HFFc6 (cell line): ENCODE results near the gene ORC5. TPM values are rescaled to one million over a fixed set of nuclear protein-coding genes. Genes with fewer than 3 reads are reported as not detected.
"Not testable (repeated sequence)": the region's sequence is repeated elsewhere in the genome, so short reads cannot be mapped to it uniquely, and the experiment has no call there.

Source experiments
- DNase-seq: peaks from one replicate; pipeline ENCODE4 v3.0.0-alpha.2; 2018
- H3K27ac Mint-ChIP-seq: 2 replicates; pipeline ENCODE4 v1.8.0; 2020; ENCODE audit warnings: mild to moderate bottlenecking, mixed read lengths
- H3K27me3 Mint-ChIP-seq: 2 replicates; pipeline ENCODE4 v1.8.0; 2021; ENCODE audit warnings: mild to moderate bottlenecking, moderate library complexity, mixed read lengths; ENCODE audit not compliant: insufficient read depth
- H3K36me3 Mint-ChIP-seq: 2 replicates; pipeline ENCODE4 v1.8.0; 2021; ENCODE audit warnings: low read depth, mixed read lengths
- H3K4me1 Mint-ChIP-seq: 2 replicates; pipeline ENCODE4 v1.8.0; 2020; ENCODE audit warnings: low read depth, mixed read lengths
- H3K4me3 Mint-ChIP-seq: 2 replicates; pipeline ENCODE4 v1.8.0; 2020; ENCODE audit warnings: mild to moderate bottlenecking, moderate library complexity, mixed read lengths
- H3K9me3 Mint-ChIP-seq: 2 replicates; pipeline ENCODE4 v1.8.0; 2020; ENCODE audit warnings: mild to moderate bottlenecking, mixed read lengths
- CTCF ChIP-seq: fragments of 200-600 bp; sonication (generic); IDR thresholded peaks from 2 replicates; pipeline ENCODE4 v1.5.0; 2021; ENCODE audit warnings: antibody characterized with exemption, mild to moderate bottlenecking
- total RNA-seq, 6 experiments: library from RNA; stranded (reverse); fragmentation: NEBNext Ultra II Directional; extraction: Animal tissue kit (Norgen Biotek cat#: 25700); gene quantifications; 2 replicates in 1 of 6; 3 replicates in 5 of 6; pipeline ENCODE4 v1.2.3, GENCODE V29; 2021

The ORC5 gene
- total RNA-seq, 6 experiments from 2014 or later, result 16.7 to 20.7 (median 17.6) TPM

- H3K4me1 Mint-ChIP-seq, result no peaks in the 10 kb centered on the region
- no peak for TF ChIP-seq CTCF
- H3K36me3 Mint-ChIP-seq, result no peaks in the 10 kb centered on the region
- no peaks in the 10 kb centered on the region for H3K9me3 Mint-ChIP-seq
- no peak for DNase-seq
- H3K4me3 Mint-ChIP-seq, result no peak overlapping the region
- H3K27me3 Mint-ChIP-seq, result peaks cover 4% of the 10 kb centered on the region; the same call in 1 of the 2 replicates
- H3K27ac Mint-ChIP-seq, result no peak overlapping the region
These were observed 34.8 kb upstream of the ORC5 start for GRCh38 chr7:104242638-104243037.

- Mint-ChIP-seq H3K27ac (no peak overlapping the region), H3K4me3 (no peak overlapping the region)
These were observed 33.9 kb upstream of the ORC5 start for GRCh38 chr7:104241538-104242209.

GRCh38 chr7:104241135-104241534, 33.3 kb upstream of the ORC5 start:
- no peak for TF ChIP-seq CTCF
- no peak overlapping the region for H3K4me3 Mint-ChIP-seq
- H3K27ac Mint-ChIP-seq, result no peak overlapping the region
- no peaks in the 10 kb centered on the region for H3K4me1 Mint-ChIP-seq
- H3K9me3 Mint-ChIP-seq, result no peaks in the 10 kb centered on the region
- no peak for DNase-seq
- H3K36me3 Mint-ChIP-seq, result no peaks in the 10 kb centered on the region
- peaks cover 4% of the 10 kb centered on the region; the same call in 1 of the 2 replicates for H3K27me3 Mint-ChIP-seq

More at GRCh38 chr7:104241538-104242209, 33.9 kb upstream of the ORC5 start:
- Mint-ChIP-seq H3K4me1 (no peaks in the 10 kb centered on the region), H3K9me3 (no peaks in the 10 kb centered on the region), H3K36me3 (no peaks in the 10 kb centered on the region), H3K27me3 (peaks cover 4% of the 10 kb centered on the region; the same call in 1 of the 2 replicates)
- TF ChIP-seq CTCF, result no peak
- DNase-seq, result no peak

- Mint-ChIP-seq H3K27ac (no peak overlapping the region), H3K36me3 (no peaks in the 10 kb centered on the region), H3K9me3 (no peaks in the 10 kb centered on the region), H3K4me3 (no peak overlapping the region), H3K27me3 (peaks cover 4% of the 10 kb centered on the region; the same call in 1 of the 2 replicates), H3K4me1 (no peaks in the 10 kb centered on the region)
- DNase-seq, result no peak
- TF ChIP-seq CTCF, result no peak
These were observed 32.6 kb upstream of the ORC5 start for GRCh38 chr7:104240401-104240800.

- H3K4me3 Mint-ChIP-seq, H3K4me1 Mint-ChIP-seq, DNase-seq, H3K9me3 Mint-ChIP-seq, H3K27me3 Mint-ChIP-seq, H3K27ac Mint-ChIP-seq, H3K36me3 Mint-ChIP-seq: not testable (repeated sequence)
These were observed 27.2 kb upstream of the ORC5 start for GRCh38 chr7:104234990-104235389.
